Smooth muscle cell (in vitro differentiated cells): ENCODE results near the gene UFSP1. TPM values are rescaled to one million over a fixed set of nuclear protein-coding genes. Genes with fewer than 3 reads are reported as not detected.

Experiments
- DNase-seq: peaks from one replicate; lab custom pipeline; 2025; ENCODE audit not compliant: unreplicated experiment; lab: John Stamatoyannopoulos, UW
- H2AFZ ChIP-seq: fragments of 200-600 bp; sonication (generic); 2 replicates; pipeline ENCODE4 v1.6.0; 2016; ENCODE audit warnings: antibody characterized with exemption, low read depth, mild to moderate bottlenecking
- H3F3A ChIP-seq: fragments of 200-600 bp; sonication (generic); 2 replicates; pipeline ENCODE4 v1.6.0; 2017; ENCODE audit warnings: antibody characterized with exemption, low read depth
- H3K27ac ChIP-seq: fragments of 200-600 bp; sonication (generic); 2 replicates; pipeline ENCODE4 v1.5.1; 2016; ENCODE audit warnings: low read depth, mild to moderate bottlenecking
- H3K27me3 ChIP-seq: fragments of 200-600 bp; sonication (generic); 2 replicates; pipeline ENCODE4 v1.6.1; 2016; ENCODE audit warnings: low read depth, mild to moderate bottlenecking
- H3K36me3 ChIP-seq: fragments of 200-600 bp; sonication (generic); 2 replicates; pipeline ENCODE4 v1.5.1; 2016; ENCODE audit warnings: low read depth
- H3K4me1 ChIP-seq: fragments of 200-600 bp; sonication (generic); 2 replicates; pipeline ENCODE4 v1.5.1; 2016; ENCODE audit warnings: low read depth
- H3K4me2 ChIP-seq: fragments of 200-600 bp; sonication (generic); 2 replicates; pipeline ENCODE4 v1.6.0; 2016; ENCODE audit warnings: mild to moderate bottlenecking
- H3K4me3 ChIP-seq: fragments of 200-600 bp; sonication (generic); 2 replicates; pipeline ENCODE4 v1.5.1; 2016; ENCODE audit warnings: mild to moderate bottlenecking
- H3K79me2 ChIP-seq: fragments of 200-600 bp; sonication (generic); 2 replicates; pipeline ENCODE4 v1.6.0; 2016; ENCODE audit warnings: low read depth, mild to moderate bottlenecking
- H3K9ac ChIP-seq: fragments of 200-600 bp; sonication (generic); 2 replicates; pipeline ENCODE4 v1.6.0; 2016; ENCODE audit warnings: low read depth
- H3K9me3 ChIP-seq: fragments of 200-600 bp; sonication (generic); replicated peaks from 2 replicates; pipeline ENCODE4 v1.5.1; 2016; ENCODE audit warnings: low read depth
- H4K20me1 ChIP-seq: fragments of 200-600 bp; sonication (generic); 2 replicates; pipeline ENCODE4 v1.6.0; 2016; ENCODE audit warnings: low read depth
- CTCF ChIP-seq: fragments of 200-600 bp; sonication (generic); IDR thresholded peaks from 2 replicates; pipeline ENCODE4 v1.5.1; 2017; ENCODE audit warnings: borderline replicate concordance, mild to moderate bottlenecking, antibody characterized with exemption; ENCODE audit not compliant: insufficient read depth, poor library complexity, severe bottlenecking
- WGBS: methylation state at CpG from one replicate; pipeline ENCODE4 v1.1.7; 2016; ENCODE audit warnings: low lambda C conversion rate; 5-methylcytosine and 5-hydroxymethylcytosine counted together
- polyA plus RNA-seq: library from polyadenylated mRNA; unstranded; fragments of >200 nt; fragmentation: Nextera tagmentation; extraction: Ambion mirVana; gene quantifications from 2 replicates; pipeline ENCODE4 v1.2.1, GENCODE V29; 2016
- total RNA-seq: library from RNA; depleted of rRNA; stranded (reverse); fragments of >200 nt; gene quantifications from 2 replicates; pipeline ENCODE4 v1.2.3, GENCODE V29; 2014

Gene UFSP1
- total and polyA plus RNA-seq, 2 experiments from 2014 or later, result 1.2 to 2.6 TPM

- no peaks in the 10 kb centered on the region for H3K36me3 ChIP-seq
- peak overlapping the region; percentile 99 for H3K9ac ChIP-seq
- H3K4me2 ChIP-seq, result no peak overlapping the region
- H3K4me1 ChIP-seq, result peaks cover 9% of the 10 kb centered on the region
- 96% methylated on average over 22 of the region's 46 CpGs for WGBS
- no peak overlapping the region for H2AFZ ChIP-seq
- peaks cover 6% of the 10 kb centered on the region for H3F3A ChIP-seq
- H3K27ac ChIP-seq, result peak overlapping the region; percentile 89
- H3K4me3 ChIP-seq, result no peak overlapping the region
- no peaks in the 10 kb centered on the region for H3K27me3 ChIP-seq
- no peak for DNase-seq
- H4K20me1 ChIP-seq, result no peaks in the 10 kb centered on the region
- peaks cover 27% of the 10 kb centered on the region for H3K79me2 ChIP-seq
- H3K9me3 ChIP-seq, result no peaks in the 10 kb centered on the region
- TF ChIP-seq CTCF, result no peak
These were observed 23.4 kb downstream of the UFSP1 start for GRCh38 chr7:100865938-100866728.

GRCh38 chr7:100865372-100865911, 24.1 kb downstream of the UFSP1 start:
- no peak overlapping the region for H3K27ac ChIP-seq

GRCh38 chr7:100864263-100864845, 25.2 kb downstream of the UFSP1 start:
- Histone ChIP-seq H3K4me2 (no peak overlapping the region), H3K4me3 (no peak overlapping the region), H3F3A (peaks cover 6% of the 10 kb centered on the region), H3K27ac (no peak overlapping the region), H3K79me2 (peaks cover 22% of the 10 kb centered on the region), H3K9ac (no peak overlapping the region), H3K27me3 (no peaks in the 10 kb centered on the region), H3K4me1 (peaks cover 9% of the 10 kb centered on the region), H3K9me3 (no peaks in the 10 kb centered on the region), H4K20me1 (no peaks in the 10 kb centered on the region), H3K36me3 (no peaks in the 10 kb centered on the region), H2AFZ (no peak overlapping the region)
- TF ChIP-seq CTCF, result no peak
- no peak for DNase-seq
- WGBS, result 98% methylated on average over 12 of the region's 12 CpGs

More at GRCh38 chr7:100865372-100865911, 24.1 kb downstream of the UFSP1 start:
- no peaks in the 10 kb centered on the region for H4K20me1 ChIP-seq
- peaks cover 6% of the 10 kb centered on the region for H3F3A ChIP-seq
- WGBS, result 87% methylated on average over 17 of the region's 17 CpGs
- no peaks in the 10 kb centered on the region for H3K36me3 ChIP-seq
- no peak overlapping the region for H3K4me2 ChIP-seq
- no peak for TF ChIP-seq CTCF
- no peaks in the 10 kb centered on the region for H3K27me3 ChIP-seq
- peaks cover 9% of the 10 kb centered on the region for H3K4me1 ChIP-seq
- H3K4me3 ChIP-seq, result no peak overlapping the region
- no peak overlapping the region for H3K9ac ChIP-seq
- peaks cover 27% of the 10 kb centered on the region for H3K79me2 ChIP-seq
- no peak overlapping the region for H2AFZ ChIP-seq
- no peaks in the 10 kb centered on the region for H3K9me3 ChIP-seq
- no peak for DNase-seq
